ENCODE data around the gene KIRREL3. TPM values are rescaled to one million over a fixed set of nuclear protein-coding genes. Genes with fewer than 3 reads are reported as not detected.

KIRREL3 gene
- total RNA-seq, 1 experiment from 2014 or later, result 0.44 TPM

DNA sequence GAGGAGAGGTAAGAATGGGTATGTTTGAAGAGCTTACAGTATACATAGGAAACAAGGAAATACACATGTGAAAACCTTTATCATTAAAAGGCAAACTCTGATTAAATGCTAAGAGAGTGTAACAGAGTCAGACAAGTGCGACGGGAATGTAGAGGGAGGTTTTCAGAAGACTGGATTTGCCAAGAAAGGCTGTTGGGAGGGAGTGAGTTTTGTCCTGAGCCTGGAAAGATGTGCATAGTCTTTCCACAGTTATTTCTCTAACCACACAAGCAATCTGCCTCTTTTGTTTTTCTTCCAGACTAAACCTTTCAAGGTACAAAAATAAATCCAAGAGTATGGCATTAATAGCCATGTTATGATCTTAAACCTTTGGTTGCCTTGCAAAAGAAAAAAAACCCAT, 170.9 kb downstream of the KIRREL3 start:
- no peaks in the 10 kb centered on the region for H3K4me1 ChIP-seq (ENCODE audit: insufficient read depth, low read length)
- TF ChIP-seq EZH2phosphoT487 (IDR thresholded peaks at IDR 0.05; ENCODE audit: borderline replicate concordance, low read length) (no peak), EZH2 (IDR thresholded peaks at IDR 0.05; ENCODE audit: low read length, unreplicated experiment) (no peak)
- TF ChIP-seq, protein P1, sequence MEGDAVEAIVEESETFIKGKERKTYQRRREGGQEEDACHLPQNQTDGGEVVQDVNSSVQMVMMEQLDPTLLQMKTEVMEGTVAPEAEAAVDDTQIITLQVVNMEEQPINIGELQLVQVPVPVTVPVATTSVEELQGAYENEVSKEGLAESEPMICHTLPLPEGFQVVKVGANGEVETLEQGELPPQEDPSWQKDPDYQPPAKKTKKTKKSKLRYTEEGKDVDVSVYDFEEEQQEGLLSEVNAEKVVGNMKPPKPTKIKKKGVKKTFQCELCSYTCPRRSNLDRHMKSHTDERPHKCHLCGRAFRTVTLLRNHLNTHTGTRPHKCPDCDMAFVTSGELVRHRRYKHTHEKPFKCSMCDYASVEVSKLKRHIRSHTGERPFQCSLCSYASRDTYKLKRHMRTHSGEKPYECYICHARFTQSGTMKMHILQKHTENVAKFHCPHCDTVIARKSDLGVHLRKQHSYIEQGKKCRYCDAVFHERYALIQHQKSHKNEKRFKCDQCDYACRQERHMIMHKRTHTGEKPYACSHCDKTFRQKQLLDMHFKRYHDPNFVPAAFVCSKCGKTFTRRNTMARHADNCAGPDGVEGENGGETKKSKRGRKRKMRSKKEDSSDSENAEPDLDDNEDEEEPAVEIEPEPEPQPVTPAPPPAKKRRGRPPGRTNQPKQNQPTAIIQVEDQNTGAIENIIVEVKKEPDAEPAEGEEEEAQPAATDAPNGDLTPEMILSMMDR (conservative IDR thresholded peaks at IDR 0.05; ENCODE audit: low read depth, low read length), result no peak
- H3K9ac ChIP-seq (ENCODE audit: low read length), result no peak overlapping the region
- H2AFZ ChIP-seq (ENCODE audit: low read length), result no peak overlapping the region
- peaks cover 39% of the 10 kb centered on the region for H3K27me3 ChIP-seq (ENCODE audit: low read length)
- no peak for DNase-seq
- ChIA-PET CTCF (no interaction called here), POLR2A (ENCODE audit: unreplicated experiment) (no interaction called here)
- H3K27ac ChIP-seq (ENCODE audit: low read length), result no peak overlapping the region
- BruUV-seq (replicated peaks), result no TSS peak
- intact Hi-C loops (cut with micrococcal nuclease), result no loop called here
- ATAC-seq, result no peak
- H3K9me3 ChIP-seq (ENCODE audit: low read length), result no peaks in the 10 kb centered on the region; the same call in 1 of the 2 replicates
- H3K36me3 ChIP-seq (ENCODE audit: low read depth, low read length), result no peaks in the 10 kb centered on the region
- H3K4me3 ChIP-seq (ENCODE audit: low read length), result no peak overlapping the region
- no peaks in the 10 kb centered on the region for H3K9me2 ChIP-seq (replicated peaks; ENCODE audit: low read length)
- H3K4me2 ChIP-seq (ENCODE audit: low read length), result no peak overlapping the region
- H3K79me2 ChIP-seq (ENCODE audit: low read length), result no peaks in the 10 kb centered on the region
- H4K20me1 ChIP-seq (ENCODE audit: low read length), result no peaks in the 10 kb centered on the region
- no peaks in the 10 kb centered on the region for H3F3A ChIP-seq (ENCODE audit: low read length, unreplicated experiment)

DNA sequence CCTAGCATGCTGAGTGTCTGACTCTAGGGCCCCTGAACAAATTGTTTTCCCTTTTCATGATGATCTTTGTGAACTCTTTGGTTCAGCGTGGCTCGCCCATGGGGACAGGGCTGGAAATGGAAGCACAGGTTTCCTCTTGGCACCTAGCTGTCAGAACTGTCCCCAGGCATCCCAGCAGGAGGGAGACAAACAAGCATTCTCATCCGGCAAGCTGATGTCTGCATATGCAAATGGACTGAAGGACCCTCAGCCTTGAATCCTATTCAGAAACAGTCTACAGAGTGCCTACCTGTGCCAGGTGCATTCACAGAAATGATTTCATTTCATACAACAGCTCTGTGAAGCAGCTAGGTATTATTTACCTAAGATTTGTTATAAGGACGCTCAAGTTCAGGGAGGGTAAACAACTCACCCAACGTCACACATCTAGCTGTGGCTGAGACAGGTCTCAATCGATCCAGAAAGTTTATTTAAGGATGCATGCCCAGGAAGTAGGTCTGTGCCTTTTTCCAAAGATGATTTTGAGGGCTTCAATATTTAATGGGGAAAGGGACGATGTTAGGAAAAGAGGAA, 176.4 kb downstream of the KIRREL3 start:
- Histone ChIP-seq H3K9me2 (replicated peaks; ENCODE audit: low read length) (no peaks in the 10 kb centered on the region), H3K9ac (ENCODE audit: low read length) (no peak overlapping the region), H4K20me1 (ENCODE audit: low read length) (no peaks in the 10 kb centered on the region), H3K79me2 (ENCODE audit: low read length) (no peaks in the 10 kb centered on the region), H3K9me3 (ENCODE audit: low read length) (peaks cover 4% of the 10 kb centered on the region; the same call in 1 of the 2 replicates), H3K4me2 (ENCODE audit: low read length) (no peak overlapping the region), H3F3A (ENCODE audit: low read length, unreplicated experiment) (no peaks in the 10 kb centered on the region), H3K27me3 (ENCODE audit: low read length) (peaks cover 36% of the 10 kb centered on the region), H2AFZ (ENCODE audit: low read length) (no peak overlapping the region), H3K27ac (ENCODE audit: low read length) (no peak overlapping the region), H3K4me3 (ENCODE audit: low read length) (no peak overlapping the region), H3K4me1 (ENCODE audit: insufficient read depth, low read length) (no peaks in the 10 kb centered on the region), H3K36me3 (ENCODE audit: low read depth, low read length) (no peaks in the 10 kb centered on the region)
- POLR2A ChIA-PET (ENCODE audit: unreplicated experiment), result no interaction called here
- no TSS peak for BruUV-seq (replicated peaks)
- no peak for ATAC-seq
- TF ChIP-seq EZH2 (IDR thresholded peaks at IDR 0.05; ENCODE audit: low read length, unreplicated experiment), result no peak
- no peak for TF ChIP-seq EZH2phosphoT487 (IDR thresholded peaks at IDR 0.05; ENCODE audit: borderline replicate concordance, low read length)
- TF ChIP-seq, protein P1 (conservative IDR thresholded peaks at IDR 0.05; ENCODE audit: low read depth, low read length), result no peak
- CTCF ChIA-PET, result no interaction called here
- no peak for DNase-seq
- intact Hi-C loops (cut with micrococcal nuclease), result no loop called here

DNA sequence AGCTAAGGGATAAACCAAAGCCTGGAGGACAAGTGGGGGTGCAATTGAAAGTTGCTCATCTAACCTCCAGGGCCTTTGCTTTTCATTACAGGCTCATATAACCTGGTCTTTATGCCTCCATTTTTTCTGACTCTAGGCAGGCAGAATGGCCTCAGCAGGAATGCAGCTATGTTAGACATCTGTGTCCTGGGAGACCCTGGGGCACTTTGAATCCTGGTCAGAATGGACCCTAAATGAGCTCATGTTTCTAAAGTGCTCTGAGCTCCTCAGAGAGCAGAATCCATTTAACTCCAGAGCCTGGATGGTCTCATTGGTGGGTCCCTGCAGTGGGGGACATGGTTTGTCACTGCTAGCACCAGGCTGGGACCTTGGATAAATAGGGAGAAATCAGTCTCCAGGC, 177.3 kb downstream of the KIRREL3 start:
- DNase-seq (no peak), ATAC-seq (no peak)
- no peaks in the 10 kb centered on the region for H3K9me2 ChIP-seq (replicated peaks; ENCODE audit: low read length)
- ChIA-PET CTCF (no interaction called here), POLR2A (ENCODE audit: unreplicated experiment) (no interaction called here)
- no peaks in the 10 kb centered on the region for H3K36me3 ChIP-seq (ENCODE audit: low read depth, low read length)
- H4K20me1 ChIP-seq (ENCODE audit: low read length), result no peaks in the 10 kb centered on the region
- no peaks in the 10 kb centered on the region for H3F3A ChIP-seq (ENCODE audit: low read length, unreplicated experiment)
- H3K79me2 ChIP-seq (ENCODE audit: low read length), result no peaks in the 10 kb centered on the region
- H3K9ac ChIP-seq (ENCODE audit: low read length), result no peak overlapping the region
- BruUV-seq (replicated peaks), result no TSS peak
- no peak for TF ChIP-seq EZH2 (IDR thresholded peaks at IDR 0.05; ENCODE audit: low read length, unreplicated experiment)
- TF ChIP-seq, protein P1 (conservative IDR thresholded peaks at IDR 0.05; ENCODE audit: low read depth, low read length), result no peak
- no peak for TF ChIP-seq EZH2phosphoT487 (IDR thresholded peaks at IDR 0.05; ENCODE audit: borderline replicate concordance, low read length)
- no peaks in the 10 kb centered on the region for H3K4me1 ChIP-seq (ENCODE audit: insufficient read depth, low read length)
- no peak overlapping the region for H3K27ac ChIP-seq (ENCODE audit: low read length)
- H3K9me3 ChIP-seq (ENCODE audit: low read length), result peaks cover 4% of the 10 kb centered on the region; the same call in 1 of the 2 replicates
- peaks cover 41% of the 10 kb centered on the region for H3K27me3 ChIP-seq (ENCODE audit: low read length)
- no peak overlapping the region for H3K4me2 ChIP-seq (ENCODE audit: low read length)
- H3K4me3 ChIP-seq (ENCODE audit: low read length), result no peak overlapping the region
- intact Hi-C loops (cut with micrococcal nuclease), result no loop called here
- H2AFZ ChIP-seq (ENCODE audit: low read length), result no peak overlapping the region

All from PC-3 (cell line).